ENCODE results near the gene SRD5A2.

DNA sequence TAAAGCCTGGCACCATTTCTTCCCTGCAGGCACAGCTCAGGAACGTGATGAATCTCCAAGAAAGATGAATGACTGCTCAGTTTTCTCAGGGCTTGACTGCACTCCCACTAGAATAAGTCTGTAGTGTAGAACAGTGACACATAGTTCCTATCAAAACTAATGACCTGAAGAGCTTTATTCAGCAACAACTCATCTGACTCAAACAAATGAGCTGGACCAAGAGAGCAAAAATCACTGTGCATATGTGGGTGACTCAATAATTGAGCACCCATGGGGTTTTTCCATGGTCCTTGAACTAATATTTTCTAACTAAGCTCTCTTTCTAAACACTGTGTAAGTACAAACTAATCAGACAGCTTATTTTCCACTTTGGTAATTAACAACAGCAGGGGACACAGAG lies 105.0 kb downstream of the SRD5A2 start:
- TF ChIP-seq, protein P1, sequence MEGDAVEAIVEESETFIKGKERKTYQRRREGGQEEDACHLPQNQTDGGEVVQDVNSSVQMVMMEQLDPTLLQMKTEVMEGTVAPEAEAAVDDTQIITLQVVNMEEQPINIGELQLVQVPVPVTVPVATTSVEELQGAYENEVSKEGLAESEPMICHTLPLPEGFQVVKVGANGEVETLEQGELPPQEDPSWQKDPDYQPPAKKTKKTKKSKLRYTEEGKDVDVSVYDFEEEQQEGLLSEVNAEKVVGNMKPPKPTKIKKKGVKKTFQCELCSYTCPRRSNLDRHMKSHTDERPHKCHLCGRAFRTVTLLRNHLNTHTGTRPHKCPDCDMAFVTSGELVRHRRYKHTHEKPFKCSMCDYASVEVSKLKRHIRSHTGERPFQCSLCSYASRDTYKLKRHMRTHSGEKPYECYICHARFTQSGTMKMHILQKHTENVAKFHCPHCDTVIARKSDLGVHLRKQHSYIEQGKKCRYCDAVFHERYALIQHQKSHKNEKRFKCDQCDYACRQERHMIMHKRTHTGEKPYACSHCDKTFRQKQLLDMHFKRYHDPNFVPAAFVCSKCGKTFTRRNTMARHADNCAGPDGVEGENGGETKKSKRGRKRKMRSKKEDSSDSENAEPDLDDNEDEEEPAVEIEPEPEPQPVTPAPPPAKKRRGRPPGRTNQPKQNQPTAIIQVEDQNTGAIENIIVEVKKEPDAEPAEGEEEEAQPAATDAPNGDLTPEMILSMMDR (conservative IDR thresholded peaks at IDR 0.05; ENCODE audit: low read depth, low read length): no peak
- no peak for TF ChIP-seq POLR2A (IDR thresholded peaks at IDR 0.05; ENCODE audit: low read depth, low read length)
- no peak for TF ChIP-seq CEBPB (IDR thresholded peaks at IDR 0.05; ENCODE audit: low read depth, low read length)
- no peak for TF ChIP-seq RFX5 (IDR thresholded peaks at IDR 0.05; ENCODE audit: low read depth, low read length)
- TF ChIP-seq RAD21 (IDR thresholded peaks at IDR 0.05; ENCODE audit: low read length): no peak
- TF ChIP-seq, protein P2, sequence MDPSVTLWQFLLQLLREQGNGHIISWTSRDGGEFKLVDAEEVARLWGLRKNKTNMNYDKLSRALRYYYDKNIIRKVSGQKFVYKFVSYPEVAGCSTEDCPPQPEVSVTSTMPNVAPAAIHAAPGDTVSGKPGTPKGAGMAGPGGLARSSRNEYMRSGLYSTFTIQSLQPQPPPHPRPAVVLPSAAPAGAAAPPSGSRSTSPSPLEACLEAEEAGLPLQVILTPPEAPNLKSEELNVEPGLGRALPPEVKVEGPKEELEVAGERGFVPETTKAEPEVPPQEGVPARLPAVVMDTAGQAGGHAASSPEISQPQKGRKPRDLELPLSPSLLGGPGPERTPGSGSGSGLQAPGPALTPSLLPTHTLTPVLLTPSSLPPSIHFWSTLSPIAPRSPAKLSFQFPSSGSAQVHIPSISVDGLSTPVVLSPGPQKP (IDR thresholded peaks at IDR 0.05; ENCODE audit: borderline replicate concordance, low read depth, low read length): no peak
